ENCODE results near the gene ECEL1.

DNA sequence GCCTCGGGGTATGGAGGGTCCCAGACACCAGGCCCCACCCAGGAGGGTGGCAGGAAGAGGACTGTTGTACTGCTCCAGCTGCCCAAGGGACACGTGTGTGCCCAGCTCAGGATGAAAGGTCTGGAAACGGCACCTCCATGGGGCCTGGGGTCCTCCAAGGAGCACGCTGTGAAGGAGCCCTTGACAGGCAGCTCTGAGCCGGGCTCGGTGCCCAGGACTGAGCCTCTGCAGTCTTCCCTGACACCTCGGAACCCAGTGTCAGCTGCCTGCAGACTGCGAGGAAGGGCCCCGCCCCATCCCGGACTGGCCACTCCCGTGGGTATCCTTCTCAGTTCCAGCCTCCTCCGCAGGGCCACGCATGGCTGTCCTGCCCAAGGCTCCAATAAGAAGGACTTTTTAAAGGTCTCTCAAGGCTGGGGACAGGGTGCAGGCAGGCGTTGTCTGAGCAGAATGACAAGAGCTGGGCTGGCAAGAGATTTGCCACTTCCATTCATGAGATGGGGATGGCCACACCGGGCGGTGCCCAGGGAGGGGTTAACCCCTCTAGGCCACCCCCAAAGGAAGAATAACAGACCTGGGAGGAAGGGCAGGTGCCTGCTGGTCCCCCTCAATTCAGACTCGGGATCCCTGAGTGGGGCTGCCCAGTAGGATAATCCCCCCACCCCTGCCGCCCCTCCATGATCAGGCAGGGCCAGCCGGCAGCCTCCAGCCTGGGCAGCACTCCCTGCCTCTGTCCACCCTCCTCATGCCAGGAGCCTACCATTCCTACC, 8.9 kb downstream of the ECEL1 start:
- TF ChIP-seq EZH2 (IDR thresholded peaks at IDR 0.05; ENCODE audit: insufficient read depth, low read length), result no peak
- TF ChIP-seq CTCF (IDR thresholded peaks at IDR 0.05; ENCODE audit: insufficient read depth, low read depth, low read length), result no peak
